ENCODE data around the gene FARSA.

DNA sequence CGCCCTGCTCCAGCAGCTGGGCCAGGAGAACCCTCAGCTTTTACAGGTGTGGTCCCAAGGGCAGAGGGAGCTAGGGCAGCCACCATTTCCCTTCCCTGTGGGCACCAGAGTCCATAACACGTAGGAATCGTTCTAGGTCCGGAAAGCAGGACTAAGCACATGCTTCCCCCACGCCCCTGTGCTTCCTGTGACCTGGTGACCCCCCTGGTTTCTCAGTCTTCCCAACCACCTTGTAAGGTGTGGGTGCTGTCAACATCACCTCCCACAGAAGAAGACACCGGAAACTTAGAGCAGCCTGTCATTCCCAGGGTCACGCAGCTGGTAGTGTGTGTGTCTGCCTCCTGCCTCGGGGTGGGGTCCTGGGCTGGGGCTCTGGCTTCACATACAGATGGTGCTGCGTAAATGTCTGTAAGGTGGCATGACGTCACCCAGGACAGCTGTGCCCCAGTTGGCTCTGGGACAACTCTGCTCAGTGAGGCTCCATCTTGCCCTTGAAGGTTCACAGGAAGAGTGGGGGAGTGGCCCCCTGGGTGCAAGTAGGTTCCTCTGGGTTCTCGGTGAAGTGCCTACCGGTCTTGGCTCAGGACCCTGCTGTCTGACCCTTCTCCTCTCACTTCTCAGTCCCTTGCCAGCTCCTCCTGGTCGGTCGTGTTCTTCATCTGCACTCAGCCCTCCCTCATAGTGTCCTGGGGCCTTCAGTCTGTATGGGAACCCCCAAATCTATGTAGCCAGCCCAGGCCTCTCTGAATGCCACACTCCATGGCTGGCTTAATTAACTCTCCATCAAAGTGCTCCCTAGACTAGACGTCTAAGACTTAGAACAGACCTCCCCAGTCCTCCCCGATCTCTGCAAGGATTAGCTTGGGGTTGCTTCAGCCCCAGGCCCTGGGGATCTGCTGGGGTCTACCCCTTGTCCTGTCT, 16.1 kb upstream of the FARSA start:
- TF ChIP-seq PAX5 (IDR thresholded peaks at IDR 0.05; ENCODE audit: insufficient read depth, low read length, severe bottlenecking) (no peak), POLR2AphosphoS5 (IDR thresholded peaks at IDR 0.05; ENCODE audit: low read depth, low read length) (no peak), TAF1 (IDR thresholded peaks at IDR 0.05; ENCODE audit: low read depth, low read length) (no peak), POLR2A (IDR thresholded peaks at IDR 0.05; ENCODE audit: low read depth, low read length) (no peak), POU2F2 (IDR thresholded peaks at IDR 0.05; ENCODE audit: low read depth, low read length) (no peak)

All from GM12891 (cell line).